Activated CD8-positive, alpha-beta memory T cell treated with anti-CD3 and anti-CD28 coated beads for 48 hours (primary cell): Measurements from ENCODE around the gene ANKDD1A.

ENCODE experiments used
- DNase-seq, 3 experiments: peaks; one replicate each; pipeline ENCODE4 v3.0.0-alpha.2; 2020; ENCODE audit warnings: low read depth in 2 of 3, low spot score in 2 of 3

ANKDD1A gene

DNA sequence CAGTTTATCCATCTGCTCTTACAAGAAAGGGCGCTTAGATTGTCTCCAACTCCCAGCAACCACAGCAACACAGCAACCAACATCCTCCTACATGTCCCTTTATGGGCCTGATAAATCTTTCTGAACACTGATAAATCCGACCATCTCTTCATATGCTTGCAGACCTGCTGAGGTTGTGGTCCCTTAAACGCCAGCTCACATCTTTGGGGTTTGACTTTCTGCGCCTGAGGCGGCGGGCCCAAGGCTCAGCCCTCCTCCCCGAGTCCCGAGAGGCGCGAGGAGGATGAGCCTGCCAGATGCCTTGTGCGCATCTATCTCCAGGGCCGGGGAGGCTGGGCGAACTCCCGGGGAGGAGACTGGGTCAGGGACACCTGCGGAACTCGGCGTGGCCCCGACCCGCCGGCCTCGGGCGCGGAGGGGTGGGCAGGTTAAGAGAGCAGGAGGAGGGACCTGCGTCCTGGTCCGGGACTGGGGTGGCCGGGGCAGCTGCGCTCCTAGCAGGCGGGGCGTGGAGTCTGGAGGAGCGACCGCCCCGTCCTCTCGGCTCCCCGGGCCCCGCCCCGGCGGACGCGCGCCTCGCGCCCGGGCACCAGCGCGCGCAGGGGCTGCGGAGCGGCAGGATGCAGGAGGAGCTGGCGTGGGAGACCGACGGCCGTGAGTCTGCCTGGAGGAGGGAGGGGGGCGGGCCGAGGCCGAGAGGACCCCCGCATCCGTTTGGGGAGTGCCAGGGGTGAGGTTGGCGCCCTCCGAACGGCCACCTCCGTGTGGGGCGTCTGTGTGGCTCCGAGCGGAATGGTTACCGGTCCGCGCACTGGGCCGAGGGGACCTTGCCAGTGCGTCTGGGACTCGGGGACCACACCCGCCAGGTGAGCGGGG is at the start of gene ANKDD1A:
Gene ANKDD1A, plus strand, starts transcription at position 592 of the 876 bp plus-strand sequence. Its CDS starts 29 bp downstream, at position 621.
- DNase-seq = peak in 2 of 3 experiments; percentile 14 to 19

DNA sequence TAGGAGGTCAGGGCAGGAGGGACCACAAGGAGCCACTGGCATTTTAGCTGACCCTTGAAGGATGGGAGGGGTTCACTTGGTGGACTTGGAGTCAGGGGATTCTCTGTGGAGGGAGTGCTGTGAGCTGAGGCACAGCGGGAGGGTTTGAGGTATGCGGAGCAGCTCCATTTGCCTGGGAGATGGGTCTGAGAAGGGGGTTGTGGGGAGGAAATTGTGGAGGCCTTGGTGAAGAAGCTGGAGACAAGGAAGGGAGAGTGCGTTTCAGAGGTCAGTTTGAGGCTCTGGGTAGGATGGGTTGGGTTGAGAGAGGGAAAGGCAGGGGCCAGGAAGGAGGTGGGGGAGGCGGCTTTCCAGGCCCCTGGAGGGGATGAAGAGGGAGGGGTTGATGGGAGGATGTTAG is 49.7 kb upstream of the ANKDD1A start:
- no peak for DNase-seq

DNA sequence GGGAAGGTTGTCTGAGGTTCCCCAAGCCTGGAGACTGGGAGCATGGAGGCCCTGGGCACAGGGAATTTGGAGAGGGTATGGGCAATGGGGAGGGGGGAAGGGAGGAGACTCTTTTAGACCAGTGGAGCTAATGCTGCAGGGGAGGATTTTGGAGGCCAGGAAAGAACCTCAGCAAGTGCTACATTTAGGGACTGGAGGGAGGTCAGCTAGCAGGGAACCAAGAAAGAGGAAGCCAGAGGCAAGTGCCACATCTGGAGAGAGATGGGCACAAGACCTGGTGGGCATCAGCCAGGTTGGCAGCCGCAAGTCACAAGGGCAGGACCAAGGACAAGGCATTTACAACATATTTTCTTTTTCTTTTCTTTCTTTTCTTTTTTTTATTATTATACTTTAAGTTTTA is 49.3 kb upstream of the ANKDD1A start:
- no peak for DNase-seq

DNA sequence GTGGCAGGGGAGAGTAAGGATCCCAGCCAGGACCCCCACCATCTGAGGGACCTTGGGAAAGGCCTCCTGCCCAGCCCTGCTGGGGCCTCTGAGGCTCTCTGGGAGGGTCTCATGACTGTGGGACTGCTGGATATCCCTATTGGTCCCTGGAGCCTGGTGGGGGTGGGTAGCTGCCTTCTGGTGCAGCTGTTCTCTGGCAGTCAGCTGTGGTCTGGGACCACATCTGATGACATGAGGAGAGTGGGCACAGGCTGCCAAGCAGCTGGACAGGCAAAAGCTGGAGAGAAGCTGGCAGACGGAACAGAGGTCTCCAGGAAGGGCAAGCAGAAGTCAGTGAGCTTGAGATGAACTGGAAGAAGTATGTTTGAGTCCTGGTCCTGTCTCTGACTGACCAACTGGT is 47.6 kb upstream of the ANKDD1A start:
- DNase-seq = no peak

DNA sequence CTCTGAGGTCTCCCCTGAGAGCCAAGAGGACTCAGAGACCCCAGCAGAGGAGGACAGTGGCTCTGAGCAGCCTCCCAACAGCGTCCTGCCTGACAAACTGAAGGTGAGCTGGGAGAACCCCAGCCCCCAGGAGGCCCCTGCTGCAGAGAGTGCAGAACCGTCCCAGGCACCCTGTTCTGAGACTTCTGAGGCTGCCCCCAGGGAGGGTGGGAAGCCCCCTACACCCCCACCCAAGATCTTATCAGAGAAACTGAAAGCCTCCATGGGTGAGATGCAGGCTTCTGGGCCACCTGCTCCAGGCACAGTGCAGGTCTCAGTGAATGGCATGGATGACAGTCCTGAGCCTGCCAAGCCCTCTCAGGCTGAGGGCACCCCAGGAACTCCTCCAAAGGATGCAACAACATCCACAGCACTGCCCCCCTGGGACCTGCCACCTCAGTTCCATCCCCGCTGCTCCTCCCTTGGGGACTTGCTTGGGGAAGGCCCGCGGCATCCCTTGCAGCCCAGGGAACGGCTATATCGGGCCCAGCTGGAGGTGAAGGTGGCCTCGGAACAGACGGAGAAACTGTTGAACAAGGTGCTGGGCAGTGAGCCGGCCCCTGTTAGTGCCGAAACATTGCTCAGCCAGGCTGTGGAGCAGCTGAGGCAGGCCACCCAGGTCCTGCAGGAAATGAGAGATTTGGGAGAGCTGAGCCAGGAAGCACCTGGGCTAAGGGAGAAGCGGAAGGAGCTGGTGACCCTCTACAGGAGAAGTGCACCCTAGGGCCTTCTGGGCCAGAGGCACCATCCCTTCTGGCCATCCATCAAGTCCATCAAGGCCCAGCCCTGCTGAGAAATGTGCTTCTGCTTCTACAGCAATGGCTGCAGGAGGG is 46.3 kb upstream of the ANKDD1A start:
- DNase-seq = no peak

DNA sequence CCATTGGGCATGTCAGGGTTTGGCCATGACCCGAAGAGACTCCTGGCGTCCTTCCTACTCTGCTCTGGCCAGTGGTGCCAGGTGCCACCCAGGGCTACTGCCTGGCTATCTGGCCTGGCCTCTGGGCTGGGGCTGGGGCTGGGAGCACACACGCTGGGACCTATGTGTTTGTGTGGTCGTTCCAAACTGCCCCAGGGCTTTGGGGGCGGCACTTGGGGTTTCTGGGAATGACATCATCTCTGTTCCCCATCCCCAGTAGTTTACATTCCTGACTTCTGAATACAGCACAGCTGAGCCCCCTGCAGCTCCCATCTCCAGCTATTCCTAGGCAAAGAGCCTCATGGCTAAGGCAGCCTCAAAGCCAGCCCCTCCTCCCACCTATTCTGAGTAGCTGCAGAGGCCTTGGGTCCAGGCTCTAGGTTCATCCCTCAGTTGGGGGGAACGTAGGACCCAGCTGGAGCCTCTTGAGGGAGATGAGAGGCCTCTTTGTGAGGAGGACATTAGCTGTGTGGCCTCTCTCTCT is 45.6 kb upstream of the ANKDD1A start:
- no peak for DNase-seq

DNA sequence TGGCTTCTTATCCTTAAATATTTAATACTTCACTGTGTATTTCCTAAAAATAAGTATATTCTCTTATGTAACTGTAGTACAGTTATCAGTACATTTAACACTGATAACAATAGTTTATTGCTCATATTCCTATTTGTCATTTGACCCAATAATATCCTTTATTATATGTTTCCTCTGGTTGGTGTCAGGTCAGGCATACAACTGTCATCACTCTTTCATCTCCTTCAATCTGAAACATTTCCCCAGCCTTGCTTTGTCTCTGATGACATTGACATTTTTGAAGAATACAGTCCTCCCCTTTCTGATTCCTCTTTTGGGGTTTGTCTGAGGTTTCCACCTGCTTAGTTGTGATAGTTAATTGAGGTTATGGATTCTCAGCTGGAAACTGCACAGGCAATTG is 42.2 kb upstream of the ANKDD1A start:
- DNase-seq = no peak

DNA sequence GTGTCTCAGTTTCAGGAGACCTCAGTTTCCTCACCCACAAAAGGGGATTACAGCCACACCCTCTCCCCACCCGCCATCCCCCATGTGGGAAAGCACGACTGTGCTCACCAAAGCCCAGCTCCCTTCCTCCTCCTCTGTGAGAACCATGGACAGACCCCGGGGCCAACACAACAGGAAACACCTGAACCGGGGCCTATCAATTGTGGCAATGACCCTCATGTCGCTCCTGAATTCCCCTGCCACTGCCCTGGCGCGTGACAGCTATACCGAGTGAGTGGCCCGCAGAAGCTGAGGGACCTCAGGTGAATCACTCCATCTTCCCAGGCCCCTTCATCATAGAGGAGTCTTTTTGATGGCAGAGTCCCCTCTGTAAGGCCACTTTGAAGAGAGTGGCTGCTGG is 41.3 kb upstream of the ANKDD1A start:
- DNase-seq = no peak

DNA sequence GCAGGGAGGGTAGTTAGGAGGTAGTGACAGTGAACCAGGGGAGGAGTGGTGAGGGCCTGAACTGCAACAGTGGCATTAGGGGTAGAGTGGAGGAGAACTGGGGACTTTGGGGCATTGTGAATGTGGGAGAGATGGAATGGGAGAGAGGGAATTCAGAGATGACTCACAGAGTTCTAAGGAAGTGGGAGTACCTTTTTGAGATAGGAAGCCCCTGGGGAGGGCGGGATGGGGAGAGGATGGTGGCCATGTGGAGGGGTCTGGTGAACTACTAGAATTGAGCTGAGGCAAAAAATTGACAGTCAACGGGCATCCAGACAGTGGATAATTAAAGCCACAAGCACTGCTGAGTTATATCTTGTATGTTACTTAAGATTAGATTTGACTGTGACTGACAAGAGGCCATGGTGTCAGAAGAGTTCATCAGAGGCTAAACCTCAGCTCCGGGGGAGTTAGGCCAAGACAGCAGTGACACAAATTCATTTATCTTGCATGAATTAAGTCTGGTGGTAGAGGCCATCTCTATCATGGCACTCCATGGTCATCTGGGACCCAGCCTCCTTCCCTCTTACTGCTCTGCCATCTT is 36.0 kb upstream of the ANKDD1A start:
- no peak for DNase-seq

DNA sequence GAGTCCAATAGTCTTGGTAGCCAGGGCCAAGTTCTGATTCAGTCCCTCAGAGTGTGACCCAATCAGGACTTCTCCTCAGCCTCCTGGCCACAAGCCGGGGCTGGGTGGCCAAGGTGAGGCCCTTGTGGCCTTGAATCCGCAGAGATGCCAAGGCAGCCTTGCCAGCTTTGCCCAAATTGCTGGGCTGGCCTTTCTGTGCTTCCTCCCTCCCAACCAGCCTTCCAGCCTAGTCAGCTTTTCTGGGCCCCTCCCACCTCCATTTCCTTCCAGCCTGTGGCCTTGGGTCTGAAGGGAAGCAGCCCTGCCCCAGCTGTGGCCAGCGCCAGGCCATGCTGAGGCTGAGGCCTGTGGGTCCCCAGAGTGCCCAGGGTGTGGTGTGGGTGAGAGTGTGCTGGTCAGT is 34.3 kb upstream of the ANKDD1A start:
- DNase-seq = no peak

DNA sequence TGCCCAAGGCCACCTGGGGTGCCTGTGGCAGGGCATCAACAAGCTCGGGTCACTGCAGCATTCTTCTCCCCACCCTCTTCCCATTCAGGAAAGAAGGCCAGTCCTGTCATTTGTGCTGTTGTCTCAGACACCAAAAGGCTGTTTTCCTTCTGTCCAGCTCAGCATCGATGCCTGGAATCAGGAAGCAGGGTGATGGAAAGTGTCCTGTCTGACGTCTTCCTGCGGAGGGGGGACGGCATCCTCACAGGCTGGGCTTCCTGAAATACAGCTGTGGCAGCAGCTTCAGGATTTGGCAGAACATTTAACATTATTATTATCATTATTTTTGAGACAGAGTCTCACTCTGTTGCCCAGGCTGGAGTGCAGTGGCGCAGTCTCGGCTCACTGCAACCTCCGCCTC is 33.0 kb upstream of the ANKDD1A start:
- no peak for DNase-seq

DNA sequence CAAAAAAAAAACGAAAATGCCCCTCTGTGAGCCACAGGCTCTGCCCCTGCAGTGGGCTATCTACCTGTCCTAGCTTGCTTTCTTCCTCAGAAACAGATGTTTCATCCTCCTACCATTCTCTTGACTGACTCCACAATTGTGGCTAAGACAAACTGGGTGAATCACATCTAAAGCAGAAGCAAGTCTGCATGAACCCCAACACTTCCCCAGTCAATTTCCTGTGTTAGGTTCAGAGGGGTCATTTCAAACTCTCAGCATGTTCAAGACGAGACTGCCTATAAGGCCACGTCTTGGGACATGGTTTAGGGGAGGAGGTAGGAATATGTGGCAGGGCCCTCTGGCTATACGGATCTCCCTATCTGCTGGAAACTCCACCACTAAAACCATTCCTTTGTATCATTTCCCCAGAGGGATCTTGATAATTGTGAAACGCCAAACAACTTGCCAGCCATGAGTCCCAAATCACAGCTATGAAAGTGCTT is 28.6 kb upstream of the ANKDD1A start:
- DNase-seq = no peak

DNA sequence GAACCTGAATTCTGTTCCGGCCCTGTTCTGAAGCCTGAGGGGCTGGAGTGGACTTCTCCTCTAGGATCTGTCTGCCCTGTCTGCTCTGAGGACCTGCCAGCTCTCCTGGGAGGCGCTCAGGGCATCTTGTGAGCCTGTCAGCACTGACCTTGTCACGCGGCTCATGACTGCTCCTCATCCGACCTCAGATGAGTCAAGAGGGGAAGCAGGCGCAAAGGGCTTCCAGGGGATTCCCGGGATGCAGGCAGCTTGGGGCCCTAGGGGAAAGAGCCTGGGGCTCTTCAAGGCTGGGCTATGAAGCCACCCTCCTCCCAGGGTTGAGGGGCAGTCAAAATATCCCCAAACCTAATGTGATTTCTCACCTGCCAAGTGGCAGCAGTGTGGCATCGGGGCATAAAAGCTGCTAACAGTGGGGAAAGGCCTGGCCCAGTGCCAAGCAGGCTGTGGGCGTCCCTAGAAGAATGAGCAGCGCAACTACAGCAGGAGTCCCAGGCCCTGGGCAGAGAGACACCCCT is 27.6 kb upstream of the ANKDD1A start:
- peak in 1 of 3 experiments; percentile 61 for DNase-seq

DNA sequence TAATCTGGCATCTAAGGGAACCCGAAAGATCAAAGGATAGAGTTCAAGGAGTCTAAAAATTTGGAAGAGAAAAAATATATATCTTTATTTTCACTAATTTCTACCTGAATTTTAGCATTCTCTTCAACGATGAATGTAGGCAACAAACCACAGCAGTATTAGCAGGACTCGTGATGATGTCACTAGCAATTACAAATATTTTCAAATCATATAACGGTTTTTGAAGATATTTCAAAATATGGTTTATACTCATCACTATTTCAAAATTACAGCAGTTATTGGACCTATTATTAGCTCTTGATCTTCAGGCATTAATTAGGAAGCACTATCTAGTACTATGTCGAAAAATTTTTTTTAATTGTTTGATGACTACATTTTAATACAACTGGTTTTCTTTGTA is 27.0 kb upstream of the ANKDD1A start:
- no peak for DNase-seq

DNA sequence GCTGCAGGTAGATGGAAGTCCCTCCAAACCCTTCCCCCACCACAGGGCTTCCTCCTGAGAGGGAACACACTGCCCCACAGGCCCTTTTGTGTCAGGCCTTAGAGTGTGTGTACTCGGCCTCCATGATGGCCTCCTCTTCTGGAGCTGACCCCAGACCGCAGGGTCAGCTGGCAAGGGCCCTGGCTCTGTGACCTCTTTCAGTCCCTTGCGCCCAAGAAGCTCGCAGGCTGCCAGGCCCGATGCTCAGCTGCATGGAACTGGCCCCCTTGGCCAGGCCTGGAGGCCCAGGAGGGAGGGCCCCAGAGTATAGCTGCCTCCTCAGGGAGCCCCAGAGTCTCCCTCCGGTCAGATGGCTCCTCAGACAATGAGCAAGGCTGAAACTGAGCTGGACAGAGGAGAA is 23.4 kb upstream of the ANKDD1A start:
- no peak for DNase-seq

DNA sequence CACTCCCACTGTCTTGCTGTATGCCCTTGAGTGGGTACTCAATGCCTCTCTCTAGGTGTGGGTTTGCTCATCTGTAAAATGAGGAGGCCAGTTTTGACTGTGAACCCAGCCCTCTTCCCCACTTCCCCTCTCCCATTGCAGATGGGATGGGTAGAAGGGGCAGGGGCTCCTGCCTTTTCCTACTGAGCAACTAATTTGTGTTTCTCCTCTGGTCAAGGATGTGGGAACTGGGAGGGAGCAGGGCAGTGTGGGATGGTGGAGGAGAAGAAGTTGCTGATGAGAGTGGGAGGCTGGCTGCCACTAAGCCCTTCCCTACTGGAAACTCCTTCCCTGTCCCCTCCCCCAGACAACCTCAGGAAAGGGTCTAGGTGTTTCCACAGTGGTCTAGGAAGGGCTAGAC is 20.1 kb upstream of the ANKDD1A start:
- no peak for DNase-seq

DNA sequence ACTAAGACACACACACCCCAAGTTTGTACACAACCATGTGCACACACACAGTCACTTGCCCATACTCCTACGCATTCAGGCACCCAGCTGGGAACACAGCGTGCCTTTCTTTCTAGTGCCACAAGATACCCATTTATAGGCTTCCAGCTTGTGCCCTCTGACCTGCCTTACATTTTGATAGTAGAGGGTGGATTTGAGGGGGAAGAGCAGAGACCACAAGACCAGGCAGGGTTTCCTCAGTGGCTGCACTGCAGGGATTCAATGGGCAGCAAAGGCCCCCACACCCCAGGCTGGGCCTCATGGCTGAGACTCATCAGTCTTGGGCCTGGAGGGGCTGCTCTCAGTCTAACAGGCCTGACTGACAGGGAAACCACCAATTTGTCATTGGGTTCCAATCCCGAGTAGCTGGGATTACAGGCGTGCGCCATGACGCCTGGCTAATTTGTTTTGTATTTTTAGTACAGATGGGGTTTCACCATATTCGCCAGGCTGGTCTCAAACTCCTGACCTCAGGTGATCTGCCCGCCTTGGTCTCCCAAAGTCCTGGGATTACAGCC is 18.8 kb upstream of the ANKDD1A start:
- peak in 1 of 3 experiments; percentile 39 for DNase-seq

DNA sequence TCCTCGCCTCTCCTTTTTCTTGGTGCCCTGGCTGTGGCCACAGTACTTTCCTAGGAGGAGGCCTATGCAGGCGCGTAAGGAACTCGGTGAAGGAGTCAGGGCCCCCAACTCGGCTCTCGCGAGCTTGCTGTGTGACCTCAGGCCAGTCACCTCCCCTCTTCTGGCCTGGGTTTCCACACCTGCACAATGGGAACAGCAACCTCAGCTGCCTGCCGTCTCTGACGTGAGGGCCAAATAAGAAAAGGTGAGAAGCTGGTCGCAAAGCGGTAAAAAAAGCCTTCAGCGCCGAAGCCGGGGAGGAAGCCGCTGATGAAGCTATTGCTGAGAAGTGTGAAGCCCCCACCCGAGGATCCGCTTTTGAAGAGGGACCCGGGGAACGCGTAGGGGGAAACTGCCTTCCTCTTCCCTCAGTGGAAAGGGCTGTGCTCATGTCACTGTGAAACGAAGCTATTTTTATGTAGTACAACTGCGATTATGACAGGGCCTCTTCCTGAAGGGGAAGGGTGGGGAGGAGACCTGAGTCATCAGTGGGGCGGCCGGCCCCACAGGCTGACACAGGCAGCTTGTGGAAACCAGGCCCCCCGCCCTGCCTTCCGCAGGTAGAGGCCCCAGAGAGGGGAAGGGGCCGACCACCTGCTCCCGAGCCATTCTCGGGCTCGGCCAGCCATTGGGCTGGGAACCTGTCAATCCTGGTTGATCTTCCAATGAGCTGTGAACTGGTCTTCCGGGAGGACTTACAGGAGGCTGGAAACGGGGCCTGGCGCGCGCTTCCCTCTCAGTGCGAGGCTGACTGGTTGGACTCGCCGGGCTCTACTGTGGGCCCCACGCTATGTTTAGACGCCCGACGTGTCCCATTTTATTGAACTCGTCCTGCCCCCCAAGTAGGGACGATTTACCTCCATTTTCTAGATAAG is 18.0 kb upstream of the ANKDD1A start:
- peak; percentile 88 to 92 (median 92) for DNase-seq

DNA sequence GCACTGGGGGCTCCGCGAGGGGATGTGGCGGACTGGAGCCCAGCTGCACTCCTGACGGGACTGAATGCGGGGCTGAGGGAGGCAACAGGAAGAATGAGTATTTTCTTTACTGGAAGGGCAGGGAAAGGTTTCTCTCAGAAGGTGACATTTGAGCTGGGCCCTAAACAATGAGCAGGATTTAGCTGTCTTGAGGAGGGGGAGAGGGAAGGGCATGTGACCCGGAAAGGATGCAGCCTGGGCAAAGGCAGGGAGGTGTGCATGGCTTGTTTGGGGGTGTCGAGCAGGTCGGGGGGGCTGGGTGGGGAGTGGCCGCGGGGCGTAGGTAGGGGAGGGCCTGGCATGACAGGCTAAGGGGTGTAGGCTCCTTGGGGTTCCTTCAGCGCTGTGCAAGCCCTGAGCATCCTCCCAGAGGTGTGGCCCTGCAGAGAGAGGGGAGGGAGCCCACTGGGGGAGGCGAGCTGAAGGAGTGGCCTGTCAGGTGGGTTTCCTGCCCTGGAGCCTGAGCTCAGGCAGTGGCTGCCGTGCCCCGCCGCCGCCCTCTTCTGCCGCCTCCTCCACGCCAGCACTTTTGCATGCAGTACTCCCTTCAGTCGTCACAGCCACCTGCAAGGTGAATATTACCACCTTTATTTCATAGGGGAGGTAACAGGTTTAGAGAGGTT is 17.2 kb upstream of the ANKDD1A start:
- peak in 1 of 3 experiments; percentile 31 for DNase-seq
